PC-3 (cell line): ENCODE data around the gene NOTCH4.

ENCODE experiments used
- CTCF ChIP-seq: fragments of 300-600 bp; sonication (generic); conservative IDR thresholded peaks from 2 replicates; pipeline ENCODE4 v1.5.1; 2017; ENCODE audit warnings: antibody characterized with exemption, low read depth, mild to moderate bottlenecking, low read length
- EZH2phosphoT487 ChIP-seq: fragments of 300-600 bp; sonication (generic); IDR thresholded peaks from 2 replicates; pipeline ENCODE4 v1.6.1; 2018; ENCODE audit warnings: mild to moderate bottlenecking, antibody characterized with exemption, low read length, borderline replicate concordance

- TF ChIP-seq CTCF (no peak), EZH2phosphoT487 (no peak)
Observed at GRCh38 chr6:32163559-32164258, 60.2 kb downstream of the NOTCH4 start.
